ENCODE data around the gene RCBTB1. TPM values are rescaled to one million over a fixed set of nuclear protein-coding genes. Genes with fewer than 3 reads are reported as not detected.

The RCBTB1 gene
- total RNA-seq, 1 experiment from 2014 or later = 16.8 TPM

DNA sequence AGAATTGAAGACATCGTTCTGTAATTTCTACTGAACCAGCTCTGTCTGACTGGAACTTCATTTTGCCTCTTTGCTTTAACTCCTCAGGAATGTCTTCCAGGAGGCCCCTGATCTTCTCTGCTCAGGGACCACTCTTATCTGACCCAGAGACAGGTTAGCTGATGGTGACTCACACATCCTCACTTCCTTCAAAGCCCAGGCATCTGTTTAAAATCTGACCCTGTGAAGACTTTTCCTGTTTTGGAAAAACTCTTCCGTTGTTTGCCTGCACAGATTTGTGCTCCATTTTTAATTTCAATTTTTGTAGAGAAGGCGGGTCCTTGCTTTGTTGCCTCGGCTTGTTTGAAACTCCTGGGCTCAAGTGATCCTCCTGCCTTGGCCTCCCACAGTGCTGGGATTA lies 44.6 kb upstream of the RCBTB1 start:
- intact Hi-C loops (cut with micrococcal nuclease) = no loop called here
- H3K36me3 Mint-ChIP-seq (ENCODE audit: insufficient read depth, unreplicated experiment) = no peaks in the 10 kb centered on the region
- H3K4me3 Mint-ChIP-seq (ENCODE audit: unreplicated experiment) = no peak overlapping the region
- no peaks in the 10 kb centered on the region for H3K4me1 Mint-ChIP-seq (ENCODE audit: insufficient read depth, unreplicated experiment)
- TF ChIP-seq, protein P1, sequence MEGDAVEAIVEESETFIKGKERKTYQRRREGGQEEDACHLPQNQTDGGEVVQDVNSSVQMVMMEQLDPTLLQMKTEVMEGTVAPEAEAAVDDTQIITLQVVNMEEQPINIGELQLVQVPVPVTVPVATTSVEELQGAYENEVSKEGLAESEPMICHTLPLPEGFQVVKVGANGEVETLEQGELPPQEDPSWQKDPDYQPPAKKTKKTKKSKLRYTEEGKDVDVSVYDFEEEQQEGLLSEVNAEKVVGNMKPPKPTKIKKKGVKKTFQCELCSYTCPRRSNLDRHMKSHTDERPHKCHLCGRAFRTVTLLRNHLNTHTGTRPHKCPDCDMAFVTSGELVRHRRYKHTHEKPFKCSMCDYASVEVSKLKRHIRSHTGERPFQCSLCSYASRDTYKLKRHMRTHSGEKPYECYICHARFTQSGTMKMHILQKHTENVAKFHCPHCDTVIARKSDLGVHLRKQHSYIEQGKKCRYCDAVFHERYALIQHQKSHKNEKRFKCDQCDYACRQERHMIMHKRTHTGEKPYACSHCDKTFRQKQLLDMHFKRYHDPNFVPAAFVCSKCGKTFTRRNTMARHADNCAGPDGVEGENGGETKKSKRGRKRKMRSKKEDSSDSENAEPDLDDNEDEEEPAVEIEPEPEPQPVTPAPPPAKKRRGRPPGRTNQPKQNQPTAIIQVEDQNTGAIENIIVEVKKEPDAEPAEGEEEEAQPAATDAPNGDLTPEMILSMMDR (IDR thresholded peaks at IDR 0.05; ENCODE audit: unreplicated experiment) = no peak
- no peaks in the 10 kb centered on the region for H3K9me3 Mint-ChIP-seq (ENCODE audit: unreplicated experiment)
- BruUV-seq (replicated peaks) = no TSS peak
- DNase-seq (ENCODE audit: unreplicated experiment) = no peak
- no peaks in the 10 kb centered on the region for H3K27me3 Mint-ChIP-seq (ENCODE audit: insufficient read depth, unreplicated experiment)
- POLR2A ChIA-PET = interaction anchor here (0.6 to 0.8 kb wide), 2 partner anchors 9 kb away, joined by 3 read pairs; no protein-coding TSS in a partner anchor
- CTCF ChIA-PET = interaction anchor here (0.9 to 1.1 kb wide), 3 partner anchors 16 to 50 kb away, joined by 3 to 4 read pairs (median 3); no protein-coding TSS in a partner anchor
- no peak overlapping the region for H3K27ac Mint-ChIP-seq (ENCODE audit: low read depth, unreplicated experiment)

DNA sequence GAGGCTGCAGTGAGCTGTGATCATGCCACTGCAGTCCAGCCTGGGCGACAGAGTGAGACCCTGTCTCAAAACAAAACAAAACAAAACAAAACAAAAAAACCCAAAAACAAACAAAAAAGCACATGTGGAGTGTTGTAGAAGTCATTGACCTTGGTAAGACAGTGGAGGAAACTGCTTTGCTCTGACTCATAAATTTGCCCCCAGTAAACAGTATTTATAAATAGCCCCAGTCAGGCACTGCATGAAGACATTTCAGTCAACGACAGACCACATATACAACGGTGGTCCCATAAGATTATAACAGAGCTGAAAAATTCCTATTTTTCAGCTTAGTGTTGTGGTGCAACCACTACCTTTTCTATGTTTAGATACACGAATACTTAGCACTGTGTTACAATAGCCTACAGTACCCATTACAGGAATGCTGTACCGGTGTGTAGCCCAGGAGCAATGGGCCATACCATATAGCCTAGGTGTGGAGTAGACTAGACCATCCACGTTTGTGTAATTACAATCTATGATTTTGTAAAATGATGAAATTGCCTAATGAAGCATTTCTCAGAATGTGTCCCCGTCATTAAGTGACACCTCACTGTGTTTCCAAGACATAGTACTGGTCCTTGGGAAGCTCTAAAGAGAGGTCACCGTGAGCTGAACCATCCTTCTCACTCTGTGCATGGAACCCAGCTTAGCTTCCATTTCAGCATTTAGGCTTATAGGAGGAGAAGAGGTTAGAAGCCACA lies 44.0 kb upstream of the RCBTB1 start:
- ChIA-PET CTCF (interaction anchor here (0.9 to 1.1 kb wide), 3 partner anchors 15 to 50 kb away, joined by 3 to 4 read pairs (median 3); no protein-coding TSS in a partner anchor), POLR2A (interaction anchor here (0.5 to 0.8 kb wide), 2 partner anchors 9 to 171 kb away, joined by 3 to 4 read pairs; no protein-coding TSS in a partner anchor)
- H3K27me3 Mint-ChIP-seq (ENCODE audit: insufficient read depth, unreplicated experiment) = no peaks in the 10 kb centered on the region
- H3K27ac Mint-ChIP-seq (ENCODE audit: low read depth, unreplicated experiment) = no peak overlapping the region
- DNase-seq (ENCODE audit: unreplicated experiment) = no peak
- no TSS peak for BruUV-seq (replicated peaks)
- TF ChIP-seq, protein P1 (IDR thresholded peaks at IDR 0.05; ENCODE audit: unreplicated experiment) = no peak
- no peaks in the 10 kb centered on the region for H3K36me3 Mint-ChIP-seq (ENCODE audit: insufficient read depth, unreplicated experiment)
- intact Hi-C loops (cut with micrococcal nuclease) = no loop called here
- no peaks in the 10 kb centered on the region for H3K4me1 Mint-ChIP-seq (ENCODE audit: insufficient read depth, unreplicated experiment)
- no peak overlapping the region for H3K4me3 Mint-ChIP-seq (ENCODE audit: unreplicated experiment)
- H3K9me3 Mint-ChIP-seq (ENCODE audit: unreplicated experiment) = no peaks in the 10 kb centered on the region

DNA sequence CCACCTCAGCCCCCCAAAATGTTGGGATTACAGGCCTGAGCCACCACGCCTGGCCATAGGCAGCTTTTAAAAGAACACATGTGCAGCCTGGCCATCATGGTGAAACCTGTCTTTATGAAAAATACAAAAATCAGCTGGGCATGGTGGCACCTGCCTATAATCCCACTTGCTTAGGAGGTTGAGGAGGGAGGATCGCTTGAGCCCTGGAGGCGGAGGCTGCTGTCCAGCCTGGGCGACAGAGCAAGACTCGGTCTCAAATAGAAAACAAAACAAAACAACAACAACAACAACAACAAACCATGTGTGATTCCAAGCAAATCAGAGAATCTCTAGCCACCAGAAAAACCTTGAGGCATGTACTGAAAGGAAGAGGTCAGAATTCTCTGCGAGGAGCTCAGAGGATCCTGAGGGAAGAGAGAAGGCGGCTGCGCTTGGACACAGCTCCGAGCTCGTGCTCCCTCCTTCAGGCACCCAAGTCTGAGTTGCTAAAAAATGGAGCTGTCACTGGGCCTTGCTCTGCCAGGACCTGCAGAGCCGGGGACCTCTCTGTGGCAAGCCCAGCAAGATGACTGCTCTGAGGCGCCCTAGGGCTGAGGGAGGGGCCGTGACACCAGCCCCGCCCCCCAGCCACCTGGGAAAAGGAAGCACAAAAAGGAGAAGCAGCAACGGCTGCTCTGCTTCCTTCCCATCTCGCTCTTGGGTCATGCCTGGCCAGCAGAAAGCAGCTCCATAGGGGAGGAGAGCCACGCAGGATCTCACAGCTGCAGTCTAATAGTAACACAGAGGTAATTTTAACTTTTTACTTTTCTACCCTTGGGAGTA lies 42.7 kb upstream of the RCBTB1 start, which contains the start of gene ARL11:
Gene ARL11, plus strand, starts transcription at position 677 of the 822 bp plus-strand sequence. CDS start 1,941 bp downstream, outside the sequence.
- no peak within 1 kb of the TSS for H3K27ac Mint-ChIP-seq (ENCODE audit: low read depth, unreplicated experiment)
- no peak for DNase-seq (ENCODE audit: unreplicated experiment)

More for the DNA sequence above, 42.7 kb upstream of the RCBTB1 start, which contains the start of gene ARL11:
- ChIA-PET CTCF (interaction anchor here (0.5 to 0.7 kb wide), 3 partner anchors 327 to 1267 kb away, joined by 3 to 6 read pairs (median 5); no protein-coding TSS in a partner anchor), POLR2A (interaction anchor here (0.9 kb wide), 1 partner anchor 14 kb away, joined by 3 read pairs; no protein-coding TSS in a partner anchor)
- H3K27me3 Mint-ChIP-seq (ENCODE audit: insufficient read depth, unreplicated experiment) = no peaks in the 10 kb centered on the region
- no peaks in the 10 kb centered on the region for H3K36me3 Mint-ChIP-seq (ENCODE audit: insufficient read depth, unreplicated experiment)
- H3K4me1 Mint-ChIP-seq (ENCODE audit: insufficient read depth, unreplicated experiment) = no peaks in the 10 kb centered on the region
- TF ChIP-seq, protein P1 (IDR thresholded peaks at IDR 0.05; ENCODE audit: unreplicated experiment) = no peak
- H3K9me3 Mint-ChIP-seq (ENCODE audit: unreplicated experiment) = no peaks in the 10 kb centered on the region
- no peak within 1 kb of the TSS for H3K4me3 Mint-ChIP-seq (ENCODE audit: unreplicated experiment)
- intact Hi-C loops (cut with micrococcal nuclease) = no loop called here
- no TSS peak for BruUV-seq (replicated peaks)
